ENCODE results near the gene CALML4. TPM values are rescaled to one million over a fixed set of nuclear protein-coding genes. Genes with fewer than 3 reads are reported as not detected.

Gene CALML4
- total RNA-seq, 1 experiment from 2014 or later, result 19.5 TPM

GRCh38 chr15:68154923-68155559, 50.1 kb downstream of the CALML4 start:
- peaks cover 19% of the 10 kb centered on the region for H3K36me3 Mint-ChIP-seq (ENCODE audit: insufficient read depth, unreplicated experiment)
- POLR2A ChIA-PET, result interaction anchor here (0.6 kb wide), 1 partner anchor 314 kb away, joined by 3 read pairs; no protein-coding TSS in a partner anchor
- H3K27ac Mint-ChIP-seq (ENCODE audit: unreplicated experiment), result no peak overlapping the region
- H3K4me3 Mint-ChIP-seq (ENCODE audit: unreplicated experiment), result no peak overlapping the region
- H3K9me3 ChIP-seq, result no peaks in the 10 kb centered on the region
- no peaks in the 10 kb centered on the region for H3K9me3 Mint-ChIP-seq (ENCODE audit: unreplicated experiment)
- no TSS peak for BruUV-seq (replicated peaks)
- H3K4me1 ChIP-seq, result peaks cover 12% of the 10 kb centered on the region
- H3K36me3 ChIP-seq (ENCODE audit: control insufficient read depth, insufficient read depth, low read length), result no peaks in the 10 kb centered on the region
- no peaks in the 10 kb centered on the region for H3K27me3 ChIP-seq (replicated peaks; ENCODE audit: control insufficient read depth, insufficient read depth, low read length)
- CTCF ChIA-PET, result interaction anchor here (0.6 to 1.3 kb wide), 12 partner anchors 9 to 654 kb away, joined by 3 to 7 read pairs (median 4); partner anchors contain the start of gene PIAS1
- DNase-seq, result peak in 1 of 2 experiments; percentile 61
- peak; percentile 65 to 72 for TF ChIP-seq CTCF (IDR thresholded peaks at IDR 0.05; ENCODE audit: insufficient read depth in 1 of 2, low read depth in 1 of 2, low read length in 1 of 2, severe bottlenecking in 1 of 2, unreplicated experiment in 1 of 2)
- H3K4me3 ChIP-seq (ENCODE audit: low read depth, low read length), result no peak overlapping the region
- no peaks in the 10 kb centered on the region for H3K27me3 Mint-ChIP-seq (ENCODE audit: insufficient read depth, unreplicated experiment)
- intact Hi-C loops (cut with micrococcal nuclease; ENCODE audit: unreplicated experiment), result loop anchor here (1.0 to 5.0 kb wide), 3 partner anchors 98 to 315 kb away; partner anchors contain the start of gene RNU6-1
- H3K4me1 Mint-ChIP-seq (ENCODE audit: low read depth, unreplicated experiment), result peaks cover 8% of the 10 kb centered on the region

- peaks cover under 1% of the 10 kb centered on the region for H3K4me1 ChIP-seq
- H3K36me3 ChIP-seq (ENCODE audit: control insufficient read depth, insufficient read depth, low read length), result no peaks in the 10 kb centered on the region
- no peak overlapping the region for H3K4me3 Mint-ChIP-seq (ENCODE audit: unreplicated experiment)
- intact Hi-C loops (cut with micrococcal nuclease; ENCODE audit: unreplicated experiment), result no loop called here
- ChIA-PET POLR2A (no interaction called here), CTCF (interaction anchor here (0.7 to 1.0 kb wide), 2 partner anchors 295 to 318 kb away, joined by 3 to 6 read pairs; no protein-coding TSS in a partner anchor)
- no peak for TF ChIP-seq CTCF (IDR thresholded peaks at IDR 0.05; ENCODE audit: insufficient read depth in 1 of 2, low read depth in 1 of 2, low read length in 1 of 2, severe bottlenecking in 1 of 2, unreplicated experiment in 1 of 2)
- no peak overlapping the region for H3K4me3 ChIP-seq (ENCODE audit: low read depth, low read length)
- no peak overlapping the region for H3K27ac Mint-ChIP-seq (ENCODE audit: unreplicated experiment)
- no peaks in the 10 kb centered on the region for H3K27me3 ChIP-seq (replicated peaks; ENCODE audit: control insufficient read depth, insufficient read depth, low read length)
- H3K36me3 Mint-ChIP-seq (ENCODE audit: insufficient read depth, unreplicated experiment), result peaks cover 25% of the 10 kb centered on the region
- no peaks in the 10 kb centered on the region for H3K9me3 Mint-ChIP-seq (ENCODE audit: unreplicated experiment)
- no TSS peak for BruUV-seq (replicated peaks)
- no peaks in the 10 kb centered on the region for H3K9me3 ChIP-seq
- peaks cover 8% of the 10 kb centered on the region for H3K4me1 Mint-ChIP-seq (ENCODE audit: low read depth, unreplicated experiment)
- no peak for DNase-seq
- H3K27me3 Mint-ChIP-seq (ENCODE audit: insufficient read depth, unreplicated experiment), result no peaks in the 10 kb centered on the region
Measured at GRCh38 chr15:68152342-68152741, 52.8 kb downstream of the CALML4 start.

- Mint-ChIP-seq H3K4me1 (ENCODE audit: low read depth, unreplicated experiment) (peaks cover 8% of the 10 kb centered on the region), H3K4me3 (ENCODE audit: unreplicated experiment) (no peak overlapping the region), H3K9me3 (ENCODE audit: unreplicated experiment) (no peaks in the 10 kb centered on the region), H3K27me3 (ENCODE audit: insufficient read depth, unreplicated experiment) (no peaks in the 10 kb centered on the region), H3K27ac (ENCODE audit: unreplicated experiment) (no peak overlapping the region), H3K36me3 (ENCODE audit: insufficient read depth, unreplicated experiment) (peaks cover 31% of the 10 kb centered on the region)
- ChIA-PET CTCF (no interaction called here), POLR2A (no interaction called here)
- H3K4me1 ChIP-seq, result no peaks in the 10 kb centered on the region
- H3K36me3 ChIP-seq (ENCODE audit: control insufficient read depth, insufficient read depth, low read length), result no peaks in the 10 kb centered on the region
- no TSS peak for BruUV-seq (replicated peaks)
- H3K4me3 ChIP-seq (ENCODE audit: low read depth, low read length), result no peak overlapping the region
- intact Hi-C loops (cut with micrococcal nuclease; ENCODE audit: unreplicated experiment), result no loop called here
- no peaks in the 10 kb centered on the region for H3K9me3 ChIP-seq
- DNase-seq, result no peak
- TF ChIP-seq CTCF (IDR thresholded peaks at IDR 0.05; ENCODE audit: insufficient read depth in 1 of 2, low read depth in 1 of 2, low read length in 1 of 2, severe bottlenecking in 1 of 2, unreplicated experiment in 1 of 2), result no peak
- no peaks in the 10 kb centered on the region for H3K27me3 ChIP-seq (replicated peaks; ENCODE audit: control insufficient read depth, insufficient read depth, low read length)
Measured at GRCh38 chr15:68151277-68151676, 53.9 kb downstream of the CALML4 start.
